Measurements from ENCODE around the gene C6orf141.
A peak's percentile ranks its signal among the peaks of the same experiment; 100 is the strongest.

C6orf141 gene

DNA sequence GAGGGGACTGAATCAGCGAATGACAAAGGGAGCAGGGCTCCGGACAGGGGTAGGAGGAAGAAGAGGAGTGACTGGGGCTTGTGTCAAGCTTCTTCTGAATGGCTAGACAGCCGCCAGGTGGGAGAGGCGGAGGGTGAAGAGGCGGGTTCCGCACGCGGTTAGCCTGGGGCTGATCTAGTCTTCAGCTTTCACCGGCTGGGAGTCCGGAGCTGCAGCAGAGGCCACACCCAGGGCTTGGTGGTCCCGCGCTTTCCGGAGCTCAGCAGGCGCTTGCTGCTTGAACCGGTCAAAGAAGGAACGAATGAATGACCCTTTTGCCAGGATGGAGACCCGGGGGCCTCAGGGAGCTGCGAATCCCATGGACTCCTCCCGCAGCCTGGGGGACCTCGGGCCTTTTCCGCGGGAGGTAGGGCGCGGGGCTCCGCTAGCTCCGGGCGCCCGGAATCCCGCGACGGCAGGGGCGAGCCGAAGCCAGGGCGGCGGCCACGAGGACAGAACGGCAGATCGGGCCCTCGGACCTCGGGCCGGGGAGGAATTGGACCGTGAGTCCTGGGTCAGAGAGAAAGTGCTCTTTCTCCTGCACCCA is at the start of gene C6orf141:
Gene C6orf141, plus strand, starts transcription at position 177 of the 586 bp plus-strand sequence. Its CDS starts 125 bp downstream, at position 302.
- DNase-seq: no peak

DNA sequence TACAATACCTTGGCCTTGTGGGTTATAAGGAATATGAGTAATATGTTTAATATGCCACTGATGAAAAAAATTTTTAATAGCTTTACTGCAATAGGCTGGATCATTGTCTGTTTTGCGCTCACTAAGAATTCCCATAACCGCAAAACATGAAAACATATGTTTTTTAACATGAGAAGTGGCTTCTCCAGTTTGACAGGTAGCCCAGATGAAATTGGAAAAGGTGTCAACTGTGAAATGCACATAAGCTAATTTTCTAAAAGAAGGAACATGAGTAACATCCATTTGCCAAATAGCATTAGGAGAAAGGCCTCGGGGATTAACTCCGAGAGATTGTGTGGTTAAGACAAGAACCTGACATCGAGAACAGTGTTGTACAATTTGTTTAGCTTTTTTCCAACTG is 45.8 kb upstream of the C6orf141 start:
- no peak for DNase-seq

DNA sequence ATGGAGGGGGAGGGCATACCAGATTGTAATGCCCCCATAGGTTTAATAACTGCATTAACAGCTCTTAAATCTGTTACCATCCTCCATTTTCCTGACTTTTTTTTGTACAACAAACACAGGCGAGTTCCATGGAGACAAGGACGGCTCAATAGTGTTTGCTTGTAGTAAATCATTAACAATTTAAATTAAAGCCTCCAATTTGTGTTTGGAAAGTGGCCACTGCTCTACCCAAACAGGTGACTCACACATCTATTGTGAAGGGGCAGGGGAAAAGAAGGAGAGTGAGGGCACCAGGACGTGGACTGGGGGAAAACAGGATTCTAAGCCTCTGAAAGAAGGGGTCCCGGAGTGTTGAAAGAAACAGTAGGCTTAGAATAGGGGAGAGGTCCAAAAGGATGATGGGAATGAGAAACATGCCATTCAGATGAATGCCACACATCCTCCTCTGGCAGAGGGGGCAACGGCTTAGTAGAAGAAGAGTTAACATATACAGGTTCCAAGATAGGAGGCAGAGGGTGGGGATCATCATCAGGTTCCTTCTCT is 43.8 kb upstream of the C6orf141 start:
- no peak for DNase-seq

DNA sequence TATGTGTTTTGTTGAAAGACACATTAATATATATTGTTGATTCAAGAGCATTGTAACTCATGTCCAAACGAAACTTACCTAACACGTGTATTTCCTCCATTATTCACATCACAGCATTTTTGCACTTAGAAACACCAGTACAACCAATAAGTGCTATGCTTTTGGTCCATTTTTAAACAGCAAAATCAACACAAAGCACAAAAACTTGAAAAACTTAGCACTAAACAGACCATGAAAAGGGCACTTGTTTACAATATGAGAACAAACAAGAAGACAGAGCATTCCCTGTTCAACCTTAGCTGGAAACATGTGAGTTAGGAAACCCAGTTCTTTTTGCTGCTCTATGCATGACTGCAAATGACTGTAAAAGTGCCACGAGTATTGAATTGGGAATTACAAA is 41.1 kb upstream of the C6orf141 start:
- no peak for DNase-seq

DNA sequence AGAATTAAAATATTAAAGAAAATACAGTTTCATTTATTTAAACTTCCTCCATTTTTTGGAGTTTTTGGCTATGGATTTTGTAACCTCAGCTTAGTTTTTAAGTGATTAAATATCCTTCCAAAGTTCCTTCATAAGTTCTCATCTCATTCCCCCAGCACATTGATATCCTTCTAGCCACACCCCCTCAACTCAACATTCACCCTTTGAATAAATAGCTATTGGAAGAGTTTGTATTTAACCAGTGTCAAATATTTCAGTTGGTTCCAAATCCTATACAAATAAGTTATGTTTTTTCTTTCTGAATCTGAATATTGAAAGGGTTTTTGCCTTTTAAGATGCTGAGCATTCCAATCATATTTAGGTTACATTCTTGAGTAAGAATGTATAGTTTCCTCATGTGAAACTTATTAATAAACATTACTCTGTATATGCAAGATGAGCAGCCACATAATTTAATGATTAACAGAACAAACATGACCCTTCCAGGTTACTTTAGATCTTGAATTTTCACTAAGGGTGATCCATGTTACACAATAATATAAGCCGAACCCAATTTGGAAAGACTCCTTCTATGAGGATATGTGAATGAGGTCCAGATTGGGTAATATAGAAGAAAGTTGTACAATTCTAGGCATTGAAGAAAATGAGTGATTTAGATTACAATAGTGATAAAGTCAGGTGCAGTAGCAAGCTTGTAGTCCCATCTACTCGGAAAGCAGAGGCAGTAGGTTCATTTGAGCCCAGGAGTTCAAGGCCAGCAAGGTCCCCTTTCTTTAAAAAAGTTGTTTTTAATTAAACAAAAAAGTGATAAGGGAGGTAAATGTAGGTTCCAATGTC is 37.1 kb upstream of the C6orf141 start:
- DNase-seq: no peak

DNA sequence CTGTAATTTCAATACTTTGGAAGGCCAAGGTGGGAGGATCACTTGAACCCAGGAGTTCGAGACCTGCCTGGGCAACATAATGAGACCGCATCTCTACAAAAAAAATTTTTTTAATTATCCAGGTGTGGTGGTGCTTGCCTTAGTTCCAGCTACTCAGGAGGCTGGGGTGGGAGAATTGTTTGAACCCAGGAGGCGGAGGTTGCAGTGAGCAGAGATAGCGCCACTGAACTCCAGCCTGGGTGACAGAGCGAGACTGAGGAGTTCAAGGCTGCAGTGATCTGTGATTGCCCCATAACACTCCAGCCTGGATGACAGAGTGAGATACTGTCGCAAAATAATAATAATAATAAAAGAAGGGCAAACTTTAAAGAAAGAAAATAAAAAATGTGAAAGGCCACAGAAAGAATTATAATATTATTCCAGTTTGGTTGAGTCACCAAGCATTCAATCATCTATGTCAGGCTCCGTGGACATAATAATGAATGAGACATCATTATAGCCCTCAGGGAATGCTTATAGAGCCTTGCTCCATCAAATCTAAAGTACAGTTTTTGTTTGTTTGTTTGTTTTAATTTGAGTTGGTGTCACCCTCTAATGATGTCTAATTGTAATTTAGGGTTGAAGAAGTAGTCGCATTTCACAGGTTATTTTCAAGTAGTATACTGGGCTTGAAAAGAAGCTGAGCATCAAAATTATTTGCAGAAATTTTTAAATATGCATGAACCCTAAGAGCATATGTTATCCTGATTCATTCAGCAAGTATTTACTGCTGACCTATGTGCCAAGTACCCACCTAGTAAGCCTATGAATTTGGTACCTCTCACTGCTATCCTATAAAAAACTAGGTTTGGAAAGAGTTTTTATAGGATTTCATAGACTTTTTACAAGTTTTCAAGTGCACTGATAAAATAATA is 35.6 kb upstream of the C6orf141 start:
- DNase-seq: no peak

DNA sequence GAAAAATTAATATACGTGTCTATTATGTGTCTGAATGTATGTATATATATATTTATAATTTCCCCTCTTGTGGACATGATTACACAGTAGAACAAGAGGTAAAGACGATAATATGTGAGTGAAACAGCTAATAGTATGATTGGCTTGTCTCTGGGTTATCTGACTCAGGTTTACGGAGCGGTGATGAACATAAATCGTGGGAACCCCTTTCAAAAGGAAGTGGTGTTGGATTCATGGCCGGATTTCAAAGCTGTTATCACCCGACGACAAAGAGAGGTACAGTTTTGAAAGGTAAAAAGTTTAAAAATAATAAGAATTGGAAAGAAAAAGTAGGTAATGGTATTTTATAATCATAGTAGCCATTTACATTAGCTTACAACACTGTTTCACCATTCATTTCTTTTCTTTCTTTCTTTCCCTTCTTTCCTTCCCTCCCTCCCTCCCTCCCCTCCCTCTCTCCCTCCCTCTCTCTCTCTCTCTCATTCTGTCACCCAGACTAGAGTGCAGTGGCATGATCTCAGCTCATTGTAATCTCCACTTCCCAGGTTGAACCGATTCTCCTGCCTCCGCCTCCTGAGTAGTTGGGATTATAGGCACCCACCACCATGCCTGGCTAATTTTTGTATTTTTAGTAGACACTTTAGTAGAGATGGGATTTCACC is 34.9 kb upstream of the C6orf141 start:
- no peak for DNase-seq

DNA sequence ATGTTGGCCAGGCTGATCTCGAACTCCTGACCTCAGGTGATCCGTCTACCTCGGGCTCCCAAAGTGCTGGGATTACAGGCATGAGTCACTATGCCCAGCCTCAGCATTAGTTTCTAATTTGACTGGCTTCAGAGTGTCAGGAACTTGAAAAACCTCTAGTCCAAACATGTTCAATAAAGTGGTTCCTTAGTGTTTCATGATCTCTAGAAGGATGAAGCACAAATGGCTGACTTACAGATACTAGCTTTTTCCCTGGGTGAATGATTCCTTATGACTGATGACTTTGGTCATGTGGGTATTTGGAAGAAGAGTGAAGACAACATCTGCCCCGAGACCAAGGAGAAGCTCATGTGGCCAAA is 34.3 kb upstream of the C6orf141 start:
- no peak for DNase-seq

DNA sequence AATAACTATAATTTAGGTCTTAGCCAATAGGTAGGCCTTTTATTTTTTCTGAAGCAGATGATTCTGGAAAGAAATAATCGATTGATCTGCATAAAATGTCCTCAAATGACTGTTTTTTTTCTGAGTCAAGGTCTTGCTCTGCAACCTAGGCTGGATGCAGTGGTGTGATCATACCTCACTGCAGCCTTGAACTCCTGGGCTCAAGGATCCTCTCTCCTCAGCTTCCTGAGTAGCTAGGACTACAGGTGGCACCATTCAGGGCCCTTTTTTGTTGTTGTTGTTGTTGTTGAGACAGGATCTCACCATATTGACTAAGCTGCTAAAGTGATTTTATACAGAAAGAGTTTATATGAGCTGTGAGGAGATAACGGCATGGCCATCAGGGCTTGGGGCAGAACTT is 32.5 kb upstream of the C6orf141 start:
- no peak for DNase-seq

DNA sequence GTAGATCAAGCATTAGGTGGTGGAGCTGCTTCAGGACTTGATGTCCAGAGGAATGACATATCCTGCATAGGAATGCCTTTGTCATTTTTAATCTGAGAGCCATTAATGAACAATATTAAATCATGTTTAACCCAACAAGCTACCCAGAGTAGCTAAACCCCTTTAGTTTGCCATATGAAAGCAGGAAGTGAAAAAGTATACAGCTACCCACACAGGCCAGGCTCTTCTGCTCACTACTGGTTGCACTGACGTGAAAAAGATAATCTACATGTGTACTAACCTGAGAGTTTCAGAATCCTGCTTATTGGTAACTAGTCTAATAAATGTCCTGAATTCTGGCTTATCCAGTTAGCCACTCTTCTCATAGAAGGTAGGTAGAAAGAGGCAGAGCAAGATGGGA is 30.8 kb upstream of the C6orf141 start:
- DNase-seq: no peak

DNA sequence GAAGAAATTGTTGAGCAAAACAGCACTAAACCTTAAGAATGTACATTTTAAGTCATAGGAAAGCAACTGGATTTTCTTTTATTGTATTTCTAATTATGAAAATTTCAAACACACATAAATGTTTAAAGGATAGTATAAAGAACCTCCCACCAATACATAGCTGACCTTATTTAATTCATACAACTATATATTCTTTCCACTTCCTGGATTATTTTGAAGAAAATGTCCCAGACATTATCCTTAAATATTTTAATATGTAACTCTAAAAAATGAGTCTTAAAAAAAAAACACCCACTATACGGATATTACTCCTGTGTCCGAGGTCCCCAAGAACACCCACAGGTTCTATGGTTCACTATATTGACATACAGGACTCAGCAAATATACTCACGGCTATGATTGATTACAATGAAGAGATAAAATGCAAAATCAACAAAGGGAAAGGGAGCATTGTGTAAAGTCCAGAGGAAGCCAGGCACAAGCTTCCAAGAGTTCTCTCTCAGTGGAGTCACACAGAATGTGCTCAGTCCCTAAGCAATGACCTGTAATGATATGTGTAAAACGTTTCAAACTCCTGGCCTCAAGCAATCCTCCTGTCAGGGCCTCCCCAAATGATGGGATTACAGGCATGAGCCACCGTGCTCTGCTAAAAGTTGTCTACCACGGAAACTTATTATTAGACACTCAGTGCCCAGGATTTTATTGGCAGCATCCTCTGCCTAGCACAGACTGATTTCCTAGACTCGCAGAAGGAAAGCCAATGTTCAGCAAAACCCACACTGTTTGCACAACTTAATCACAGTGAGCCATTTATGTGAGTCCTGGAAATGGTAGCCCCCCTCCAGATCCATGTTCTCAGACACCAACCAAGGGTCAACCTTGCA is 27.5 kb upstream of the C6orf141 start:
- no peak for DNase-seq

DNA sequence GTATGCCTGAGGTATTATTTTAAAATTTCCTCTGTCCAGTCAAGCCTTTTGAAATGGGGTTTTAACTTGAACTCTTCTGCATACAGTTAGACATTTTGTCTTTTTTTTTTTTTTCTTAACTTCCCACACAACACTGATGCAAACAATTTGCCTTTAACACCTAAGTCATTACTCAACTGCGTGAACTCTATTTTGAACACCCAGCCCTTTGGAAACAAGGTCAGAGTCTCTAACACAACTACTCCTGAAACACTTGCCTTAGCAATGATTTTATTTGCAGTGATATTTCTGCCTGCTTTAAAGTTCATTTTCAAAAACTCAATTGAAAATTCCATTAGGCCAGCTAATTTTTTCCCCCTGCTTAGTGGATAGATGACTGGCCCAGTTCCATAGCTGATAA is 26.6 kb upstream of the C6orf141 start:
- DNase-seq: no peak

DNA sequence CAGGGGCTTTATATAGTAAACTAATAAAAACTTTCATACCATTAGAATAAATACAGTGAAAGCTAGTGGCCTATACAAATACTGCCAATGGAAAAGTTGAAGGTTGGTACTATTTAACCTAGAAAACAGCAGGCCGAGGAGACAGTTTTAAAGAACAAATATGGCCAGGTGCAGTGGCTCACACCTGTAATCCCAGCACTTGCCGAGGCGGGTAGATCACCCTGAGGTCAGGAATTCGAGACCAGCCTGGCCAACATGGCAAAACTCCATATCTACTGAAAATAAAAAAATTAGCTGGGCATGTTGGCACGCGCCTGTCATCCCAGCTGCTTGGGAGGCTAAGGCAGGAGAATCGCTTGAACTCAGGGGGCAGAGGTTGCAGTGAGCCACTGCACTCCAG is 25.9 kb upstream of the C6orf141 start:
- no peak for DNase-seq

DNA sequence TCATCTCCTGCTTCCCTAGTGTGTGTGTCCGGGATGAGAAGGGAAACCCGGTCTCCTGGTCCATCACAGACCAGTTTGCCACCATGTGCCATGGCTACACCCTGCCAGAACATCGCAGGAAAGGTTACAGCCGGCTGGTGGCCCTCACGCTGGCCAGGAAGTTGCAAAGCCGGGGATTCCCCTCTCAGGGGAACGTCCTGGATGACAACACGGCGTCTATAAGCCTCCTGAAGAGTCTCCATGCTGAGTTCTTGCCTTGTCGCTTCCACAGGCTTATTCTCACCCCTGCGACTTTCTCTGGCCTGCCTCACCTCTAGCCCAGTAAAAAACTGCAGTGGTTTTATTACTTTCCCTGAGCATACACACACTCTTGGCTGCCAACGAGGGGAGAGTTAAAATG is 23.9 kb upstream of the C6orf141 start:
- no peak for DNase-seq

DNA sequence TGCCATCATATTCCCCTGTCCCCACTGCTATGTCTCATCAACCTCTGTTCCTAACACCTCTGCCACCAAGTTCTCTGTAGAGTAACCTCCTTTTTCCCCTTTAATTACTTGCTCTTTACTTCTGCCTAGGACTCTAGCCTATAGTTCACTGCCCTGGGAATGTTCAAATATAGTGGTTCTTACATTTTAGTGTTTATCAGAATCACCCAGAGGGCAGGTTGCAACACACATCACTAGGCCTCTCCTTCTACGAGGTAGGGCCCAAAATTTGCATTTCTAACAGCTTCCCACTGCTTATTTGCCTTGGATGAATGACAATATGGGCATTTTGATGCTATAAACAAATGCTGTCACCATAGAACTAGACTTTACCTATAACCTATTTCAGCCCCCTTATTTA is 23.1 kb upstream of the C6orf141 start:
- no peak for DNase-seq

DNA sequence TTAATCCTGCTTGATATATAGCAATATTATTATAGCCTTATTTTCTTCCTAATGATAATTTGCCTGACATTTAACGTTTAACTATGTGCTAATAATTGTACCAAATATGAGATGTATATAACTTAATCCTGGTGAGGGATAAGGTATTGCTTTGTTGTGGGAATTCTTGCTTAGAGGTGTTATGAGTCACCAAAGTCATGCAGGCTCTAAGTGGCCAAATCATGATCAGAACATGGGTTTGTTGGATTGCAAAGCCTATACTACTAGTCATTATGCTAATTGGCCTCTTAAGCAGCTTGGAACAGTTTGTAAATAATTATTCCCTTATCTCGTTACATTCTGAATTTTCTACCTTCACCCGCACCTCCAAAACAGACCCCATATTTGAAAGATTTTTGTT is 21.9 kb upstream of the C6orf141 start:
- no peak for DNase-seq

DNA sequence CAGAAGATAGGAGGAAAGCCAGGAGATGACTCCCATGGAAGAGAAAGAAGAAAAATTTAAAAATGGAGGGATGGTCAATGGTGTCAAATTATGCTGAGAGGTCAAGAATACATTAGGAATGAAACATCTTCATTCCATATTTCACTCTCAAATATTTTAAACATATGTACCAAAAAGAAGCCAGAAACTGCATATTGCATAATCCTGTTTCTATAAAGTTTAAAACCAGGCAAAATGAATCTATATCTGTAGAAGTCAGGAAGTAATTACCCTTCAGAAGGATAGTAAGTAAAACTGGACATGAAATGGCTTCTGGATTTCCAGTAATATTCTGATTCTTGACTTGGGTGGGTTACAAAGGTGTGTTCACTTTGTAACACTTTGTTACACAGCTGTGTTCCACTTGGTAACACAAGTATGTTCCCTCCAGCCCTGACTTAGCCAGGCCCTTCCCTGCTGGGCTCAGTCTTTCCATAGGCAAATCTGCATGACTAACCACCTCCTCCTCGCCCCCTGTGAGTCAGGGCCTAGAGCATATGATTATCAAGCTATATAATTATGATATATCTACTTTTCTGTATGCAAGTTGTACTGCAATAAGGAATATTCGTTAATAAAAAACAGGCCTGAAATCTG is 20.2 kb upstream of the C6orf141 start:
- no peak for DNase-seq

DNA sequence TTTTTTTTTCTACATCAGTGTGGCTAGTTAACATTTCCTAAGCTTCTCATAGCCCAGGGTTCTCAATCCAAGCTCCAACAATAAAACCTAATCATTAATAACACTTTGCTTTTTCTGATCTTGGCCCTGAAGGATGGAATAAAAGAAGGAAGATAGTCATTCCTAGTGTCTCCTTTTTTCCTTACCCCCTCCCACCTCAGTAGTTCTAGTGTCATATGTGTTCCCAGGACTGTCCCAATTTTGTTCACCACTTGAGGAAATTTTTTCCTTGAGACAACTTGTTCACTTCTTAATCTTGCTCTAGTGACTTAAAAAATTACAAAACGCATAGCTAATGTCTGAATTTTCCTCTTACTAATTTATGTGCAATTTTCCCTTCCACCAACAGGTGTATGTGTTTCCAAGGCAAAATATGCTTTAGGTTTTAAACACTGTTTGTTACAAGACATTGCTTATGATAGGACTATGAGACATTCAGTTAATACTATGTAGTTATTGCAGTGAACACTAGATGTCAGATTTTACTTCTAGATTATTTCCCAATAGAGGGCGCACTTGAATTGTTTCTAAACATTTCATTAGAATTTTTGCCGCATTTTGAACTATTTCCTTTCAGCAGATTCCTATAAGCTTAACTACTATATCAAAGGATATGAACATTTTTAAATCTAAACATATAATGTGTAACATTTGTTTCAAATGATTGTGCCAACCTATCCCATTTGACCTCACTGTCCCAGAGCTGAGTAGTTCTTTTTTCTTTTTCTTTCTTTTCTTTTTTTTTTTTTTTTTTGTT is 18.5 kb upstream of the C6orf141 start:
- DNase-seq: peak; percentile 72

DNA sequence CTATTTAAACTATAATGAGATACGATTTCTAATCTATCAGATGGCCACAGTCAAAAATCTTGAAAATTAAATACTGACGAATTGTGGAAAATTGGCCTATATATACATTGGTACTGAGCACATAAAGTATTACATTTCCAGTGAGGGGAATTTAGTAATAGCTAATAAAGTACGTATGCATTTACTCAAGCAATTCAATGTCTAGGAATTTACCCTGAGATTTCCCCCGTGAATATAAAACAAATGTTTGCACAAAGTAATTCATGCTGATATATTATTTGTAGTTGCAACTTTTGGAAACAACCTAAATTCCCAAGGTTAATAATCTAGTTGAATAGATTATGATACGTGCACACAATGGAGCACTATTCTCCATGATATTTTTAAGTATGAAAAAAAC is 14.7 kb upstream of the C6orf141 start:
- no peak for DNase-seq

DNA sequence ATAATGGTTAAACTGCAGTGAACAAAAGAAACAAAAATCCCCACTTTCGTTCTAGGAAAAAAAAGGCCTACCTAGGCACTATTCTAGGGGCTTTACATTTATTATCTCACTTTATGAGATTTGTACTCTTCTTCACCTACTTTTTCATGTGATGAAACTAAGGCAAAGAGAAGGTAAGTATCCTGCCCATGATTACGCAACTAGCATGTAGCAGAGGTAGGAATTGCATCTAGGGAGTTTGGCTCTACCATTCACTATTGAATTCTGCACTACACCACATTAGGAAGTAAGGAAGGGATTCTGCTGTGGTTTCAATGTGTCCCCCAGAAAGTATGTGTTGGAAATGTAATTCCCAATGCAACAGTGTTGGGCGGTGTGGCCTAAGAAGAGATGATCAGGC is 11.4 kb upstream of the C6orf141 start:
- no peak for DNase-seq

DNA sequence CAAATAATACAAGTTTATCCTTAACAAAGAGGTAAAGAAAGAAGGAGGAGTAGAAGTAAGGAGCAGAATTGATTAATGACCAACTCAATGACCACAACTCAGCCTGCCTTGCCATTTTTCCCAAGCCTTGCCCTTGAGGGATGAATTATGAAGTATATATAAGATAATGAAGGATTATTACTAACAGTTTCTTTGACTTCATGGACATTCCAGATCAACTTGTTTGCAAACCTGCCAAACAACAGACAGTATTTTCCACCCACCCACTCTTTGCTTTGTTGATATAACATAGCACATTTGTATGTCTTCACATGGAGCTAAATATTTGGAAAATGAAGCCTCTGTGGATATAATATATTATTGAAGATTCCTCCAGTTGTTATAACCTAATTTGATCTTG is 9.9 kb upstream of the C6orf141 start:
- no peak for DNase-seq

Data from NCI-H1694 treated with DMSO at 0.1 percent for 48 hours (cell line).